NAMALWA (cell line): ENCODE measurements around the gene GAS5.
"Not testable (repeated sequence)": the region's sequence is repeated elsewhere in the genome, so short reads cannot be mapped to it uniquely, and the experiment has no call there.

ENCODE experiments used
- DNase-seq: peaks from one replicate; pipeline ENCODE4 v3.0.0-alpha.2; 2015; ENCODE audit warnings: low spot score

Gene GAS5

GRCh38 chr1:173867753-173868265 lies at the start of gene GAS5:
TSS of gene GAS5 (minus strand) at chr1:173867989.
- DNase-seq, result peak; percentile 100

GRCh38 chr1:173917149-173917548 lies 49.4 kb upstream of the GAS5 start, which contains the start of gene SERPINC1:
TSS of gene SERPINC1 (minus strand) at chr1:173917327. CDS start at chr1:173917259, 68 bp downstream.
- no peak for DNase-seq

GRCh38 chr1:173916667-173917066 lies 48.9 kb upstream of the GAS5 start:
- no peak for DNase-seq

GRCh38 chr1:173915596-173915995 lies 47.8 kb upstream of the GAS5 start:
- DNase-seq, result no peak

GRCh38 chr1:173914366-173914871 lies 46.6 kb upstream of the GAS5 start:
- peak; percentile 83 for DNase-seq

- no peak for DNase-seq
Observed at GRCh38 chr1:173913111-173913510, 45.3 kb upstream of the GAS5 start.

GRCh38 chr1:173903827-173904531 lies 36.2 kb upstream of the GAS5 start:
- no peak for DNase-seq

- no peak for DNase-seq
Observed at GRCh38 chr1:173900992-173901391, 33.2 kb upstream of the GAS5 start.

GRCh38 chr1:173900427-173900826 lies 32.6 kb upstream of the GAS5 start:
- DNase-seq, result no peak

GRCh38 chr1:173894189-173894588 lies 26.4 kb upstream of the GAS5 start:
- no peak for DNase-seq

- DNase-seq, result no peak
Observed at GRCh38 chr1:173893611-173894010, 25.8 kb upstream of the GAS5 start.

- no peak for DNase-seq
Observed at GRCh38 chr1:173889885-173890284, 22.1 kb upstream of the GAS5 start.

- DNase-seq, result no peak
Observed at GRCh38 chr1:173888749-173889148, 21.0 kb upstream of the GAS5 start.

- no peak for DNase-seq
Observed at GRCh38 chr1:173887627-173888026, 19.8 kb upstream of the GAS5 start.

- DNase-seq, result no peak
Observed at GRCh38 chr1:173886746-173887611, 19.2 kb upstream of the GAS5 start.

- no peak for DNase-seq
Observed at GRCh38 chr1:173884701-173885100, 16.9 kb upstream of the GAS5 start.

GRCh38 chr1:173881117-173881516 lies 13.3 kb upstream of the GAS5 start:
- DNase-seq, result not testable (repeated sequence)

- DNase-seq, result no peak
Observed at GRCh38 chr1:173878251-173878650, 10.5 kb upstream of the GAS5 start.

- no peak for DNase-seq
Observed at GRCh38 chr1:173876732-173877131, 8.9 kb upstream of the GAS5 start.

GRCh38 chr1:173871500-173871899 lies 3.7 kb upstream of the GAS5 start:
- no peak for DNase-seq

- no peak for DNase-seq
Observed at GRCh38 chr1:173871091-173871490, 3.3 kb upstream of the GAS5 start.

GRCh38 chr1:173870252-173871075 lies 2.7 kb upstream of the GAS5 start:
- no peak for DNase-seq
